ENCODE data around the gene PLCL1.

DNA sequence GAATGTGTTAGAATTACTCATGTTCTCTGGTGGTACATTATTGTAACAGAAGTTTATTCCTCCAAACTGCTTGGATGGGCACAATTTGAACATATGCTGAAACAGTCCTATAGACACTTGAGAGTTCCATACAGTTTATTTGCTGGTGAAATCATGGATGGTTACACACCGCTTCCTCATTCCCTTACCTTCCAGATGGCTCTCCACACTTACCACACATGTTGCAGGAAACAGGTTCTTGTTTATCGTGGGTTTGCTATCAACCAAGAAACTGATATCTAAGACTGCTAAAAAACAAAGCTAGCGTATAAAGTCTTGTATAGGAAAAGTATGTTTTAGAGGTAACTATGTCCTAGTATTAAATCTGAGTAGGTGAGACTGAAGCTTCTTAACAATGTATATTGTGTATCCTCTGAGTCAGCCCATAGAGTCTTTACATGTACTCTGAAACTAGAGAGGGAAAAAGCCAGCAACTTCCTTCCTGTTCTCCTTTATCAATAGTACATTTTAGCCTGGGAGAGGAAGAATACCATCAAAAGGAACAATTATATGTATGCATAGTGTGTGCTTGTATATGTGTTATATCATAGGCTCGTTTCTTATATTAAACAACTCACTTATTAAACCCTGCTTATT lies 313.1 kb downstream of the PLCL1 start:
- TF ChIP-seq CTCF (IDR thresholded peaks at IDR 0.05) (no peak), POLR2A (IDR thresholded peaks at IDR 0.05) (no peak)

Measured in esophagus squamous epithelium (tissue), 4 donors.